Endothelial cell (in vitro differentiated cells): ENCODE results near the gene BABAM1. TPM values are rescaled to one million over a fixed set of nuclear protein-coding genes. Genes with fewer than 3 reads are reported as not detected.

Experiments used
- DNase-seq: peaks from one replicate; pipeline ENCODE4 v3.0.0; 2021; ENCODE audit warnings: low spot score
- H3K27ac Mint-ChIP-seq: one replicate; pipeline ENCODE4 v1.8.0; 2021; ENCODE audit warnings: mixed read lengths, inconsistent platforms; ENCODE audit not compliant: unreplicated experiment
- H3K27me3 Mint-ChIP-seq: one replicate; pipeline ENCODE4 v1.8.0; 2021; ENCODE audit warnings: mild to moderate bottlenecking, moderate library complexity, mixed read lengths, inconsistent platforms; ENCODE audit not compliant: unreplicated experiment
- H3K36me3 Mint-ChIP-seq: one replicate; pipeline ENCODE4 v1.8.0; 2021; ENCODE audit warnings: mild to moderate bottlenecking, low read depth, mixed read lengths, inconsistent platforms; ENCODE audit not compliant: unreplicated experiment
- H3K4me1 Mint-ChIP-seq: one replicate; pipeline ENCODE4 v1.8.0; 2021; ENCODE audit warnings: mild to moderate bottlenecking, mixed read lengths, inconsistent platforms; ENCODE audit not compliant: unreplicated experiment
- H3K4me3 Mint-ChIP-seq: one replicate; pipeline ENCODE4 v1.8.0; 2021; ENCODE audit warnings: mild to moderate bottlenecking, mixed read lengths, inconsistent platforms; ENCODE audit not compliant: unreplicated experiment
- H3K9me3 Mint-ChIP-seq: one replicate; pipeline ENCODE4 v1.8.0; 2021; ENCODE audit warnings: mixed read lengths, inconsistent platforms; ENCODE audit not compliant: unreplicated experiment
- long read RNA-seq: library from polyadenylated mRNA; unstranded; transcript quantifications from one replicate; pipeline ENCODE4 v2.0.0, GENCODE V29; 2020; ENCODE audit not compliant: unreplicated experiment
- total RNA-seq: library from RNA; stranded (reverse); fragmentation: NEBNext Ultra II Directional; extraction: Animal tissue kit (Norgen Biotek cat#: 25700); gene quantifications from one replicate; pipeline ENCODE4 v1.2.1, GENCODE V29; 2021; ENCODE audit not compliant: unreplicated experiment
- TF ChIP-seq, protein P1 (sequence below): fragments of 200-600 bp; sonication (generic); IDR thresholded peaks from one replicate; pipeline ENCODE4 v1.5.0; 2021; ENCODE audit warnings: antibody characterized with exemption; ENCODE audit not compliant: unreplicated experiment

The BABAM1 gene
- total RNA-seq: 136 TPM
- long read RNA-seq, transcript BABAM1-201 (9 exons, 1,472 nt): minor isoform, 23 of 124 reads
- long read RNA-seq, transcript BABAM1-208 (9 exons, 1,470 nt): major isoform, 79 of 124 reads
- long read RNA-seq, partial matches to known transcripts: 4 of 124 reads
- long read RNA-seq, other reads (novel, unspliced or antisense): 12 of 124 reads

DNA sequence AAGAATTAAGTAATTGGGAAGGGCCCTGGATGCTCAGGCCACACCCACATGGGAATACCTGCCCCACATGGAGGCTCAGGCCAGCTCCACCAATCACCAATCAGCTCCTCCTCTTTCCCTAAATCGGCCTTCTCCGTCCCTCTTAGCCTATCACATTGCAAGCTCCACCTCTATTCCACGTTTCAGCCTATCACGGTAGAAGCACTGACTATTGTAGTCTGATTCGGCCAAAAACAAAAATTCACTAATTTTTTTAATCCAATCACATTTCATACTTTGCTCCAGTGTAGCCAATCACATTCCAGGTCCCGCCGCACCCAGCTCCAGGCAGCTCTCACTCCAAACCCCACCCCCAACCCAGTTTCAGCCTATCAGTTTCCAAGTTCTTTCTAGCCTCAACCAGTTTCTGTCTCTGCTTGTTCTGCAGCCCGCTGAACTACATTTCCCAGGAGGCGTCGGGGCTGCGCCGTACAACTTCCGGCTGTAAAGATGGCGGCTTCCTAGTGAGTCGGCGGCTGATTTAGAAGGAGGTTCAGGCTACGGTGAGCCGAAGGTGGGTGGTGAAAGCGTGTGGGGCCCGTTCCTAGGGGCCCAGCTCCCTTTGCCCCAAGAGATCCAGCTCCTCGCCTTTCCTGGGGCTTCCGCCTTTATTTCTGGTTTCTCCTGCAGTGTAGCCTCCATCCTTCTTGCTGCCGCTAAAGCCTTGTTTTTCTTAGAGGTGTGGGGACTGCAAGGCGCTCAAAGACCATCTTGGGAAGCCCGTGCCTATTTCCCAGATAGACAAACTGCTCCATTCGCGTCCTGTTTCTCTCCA, at the start of gene BABAM1:
TSS of gene BABAM1 (plus strand) at position 469 of the 814 bp plus-strand sequence. CDS start 1,364 bp downstream, outside the sequence.
- H3K4me3 Mint-ChIP-seq: peak within 1 kb of the TSS; percentile 92
- peaks cover 14% of the 10 kb centered on the region for H3K36me3 Mint-ChIP-seq
- DNase-seq: peak; percentile 91
- peak within 1 kb of the TSS; percentile 89 for H3K27ac Mint-ChIP-seq
- no peaks in the 10 kb centered on the region for H3K9me3 Mint-ChIP-seq
- TF ChIP-seq, protein P1, sequence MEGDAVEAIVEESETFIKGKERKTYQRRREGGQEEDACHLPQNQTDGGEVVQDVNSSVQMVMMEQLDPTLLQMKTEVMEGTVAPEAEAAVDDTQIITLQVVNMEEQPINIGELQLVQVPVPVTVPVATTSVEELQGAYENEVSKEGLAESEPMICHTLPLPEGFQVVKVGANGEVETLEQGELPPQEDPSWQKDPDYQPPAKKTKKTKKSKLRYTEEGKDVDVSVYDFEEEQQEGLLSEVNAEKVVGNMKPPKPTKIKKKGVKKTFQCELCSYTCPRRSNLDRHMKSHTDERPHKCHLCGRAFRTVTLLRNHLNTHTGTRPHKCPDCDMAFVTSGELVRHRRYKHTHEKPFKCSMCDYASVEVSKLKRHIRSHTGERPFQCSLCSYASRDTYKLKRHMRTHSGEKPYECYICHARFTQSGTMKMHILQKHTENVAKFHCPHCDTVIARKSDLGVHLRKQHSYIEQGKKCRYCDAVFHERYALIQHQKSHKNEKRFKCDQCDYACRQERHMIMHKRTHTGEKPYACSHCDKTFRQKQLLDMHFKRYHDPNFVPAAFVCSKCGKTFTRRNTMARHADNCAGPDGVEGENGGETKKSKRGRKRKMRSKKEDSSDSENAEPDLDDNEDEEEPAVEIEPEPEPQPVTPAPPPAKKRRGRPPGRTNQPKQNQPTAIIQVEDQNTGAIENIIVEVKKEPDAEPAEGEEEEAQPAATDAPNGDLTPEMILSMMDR: no peak
- H3K4me1 Mint-ChIP-seq: peaks cover 30% of the 10 kb centered on the region
- H3K27me3 Mint-ChIP-seq: peaks cover 17% of the 10 kb centered on the region

DNA sequence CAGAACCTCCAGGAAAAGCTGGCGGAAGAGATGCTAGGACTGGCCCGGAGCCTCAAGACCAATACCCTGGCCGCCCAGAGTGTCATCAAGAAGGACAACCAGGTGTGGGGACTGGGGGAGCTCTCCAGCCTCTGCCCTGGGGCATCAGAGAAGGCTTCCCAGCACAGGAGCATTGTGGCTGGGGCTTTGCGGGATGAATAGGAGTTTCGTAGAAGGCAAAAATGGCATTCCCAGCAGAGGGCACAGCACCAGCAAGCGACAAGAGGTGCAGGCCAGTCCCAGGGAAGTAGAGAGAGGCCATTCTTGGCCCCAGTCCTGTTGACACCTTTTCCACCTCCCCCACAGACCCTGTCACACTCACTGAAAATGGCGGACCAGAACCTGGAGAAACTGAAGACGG, 48.0 kb upstream of the BABAM1 start:
- Mint-ChIP-seq H3K4me1 (peaks cover 6% of the 10 kb centered on the region), H3K36me3 (peaks cover 16% of the 10 kb centered on the region), H3K27me3 (peaks cover 17% of the 10 kb centered on the region), H3K9me3 (no peaks in the 10 kb centered on the region), H3K4me3 (peak overlapping the region; percentile 64), H3K27ac (no peak overlapping the region)
- TF ChIP-seq, protein P1: no peak
- no peak for DNase-seq

GRCh38 chr19:17220207-17220758, 47.0 kb upstream of the BABAM1 start:
- no peak for DNase-seq
- Mint-ChIP-seq H3K9me3 (no peaks in the 10 kb centered on the region), H3K4me1 (no peaks in the 10 kb centered on the region), H3K27me3 (peaks cover 14% of the 10 kb centered on the region), H3K36me3 (peaks cover 16% of the 10 kb centered on the region), H3K4me3 (no peak overlapping the region), H3K27ac (peak overlapping the region; percentile 9)
- TF ChIP-seq, protein P1: no peak

DNA sequence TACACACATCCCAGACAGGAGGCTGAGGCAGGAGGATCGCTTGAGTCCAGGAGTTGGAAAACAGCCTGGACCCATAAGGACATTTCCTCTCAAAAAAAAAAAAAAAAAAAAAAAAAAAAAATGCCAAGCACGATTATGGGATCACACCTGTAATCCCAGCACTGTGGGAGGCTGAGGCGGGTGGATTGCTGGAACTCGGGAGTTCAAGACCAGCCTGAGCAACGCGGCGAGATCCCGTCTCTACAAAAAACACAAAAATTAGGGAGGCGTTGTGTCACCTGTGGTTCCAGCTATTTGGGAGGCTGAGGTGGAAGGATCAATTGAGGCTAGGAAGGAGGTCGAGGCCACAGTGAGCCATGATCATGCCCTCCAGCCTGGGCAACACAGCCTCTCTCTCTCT, 42.2 kb upstream of the BABAM1 start:
- Mint-ChIP-seq H3K9me3 (no peaks in the 10 kb centered on the region), H3K27ac (no peak overlapping the region), H3K36me3 (no peaks in the 10 kb centered on the region), H3K4me3 (no peak overlapping the region), H3K27me3 (peaks cover 12% of the 10 kb centered on the region), H3K4me1 (peaks cover 3% of the 10 kb centered on the region)
- TF ChIP-seq, protein P1: no peak
- DNase-seq: no peak
